GM19035 (cell line): ENCODE data around the gene FAM222B.
"Not testable (repeated sequence)": the region's sequence is repeated elsewhere in the genome, so short reads cannot be mapped to it uniquely, and the experiment has no call there.

Experiments
- ATAC-seq: cut with Tn5 transposase; IDR thresholded peaks from one replicate; pipeline ENCODE4 v1.9.1; 2021; ENCODE audit not compliant: unreplicated experiment

FAM222B gene

DNA sequence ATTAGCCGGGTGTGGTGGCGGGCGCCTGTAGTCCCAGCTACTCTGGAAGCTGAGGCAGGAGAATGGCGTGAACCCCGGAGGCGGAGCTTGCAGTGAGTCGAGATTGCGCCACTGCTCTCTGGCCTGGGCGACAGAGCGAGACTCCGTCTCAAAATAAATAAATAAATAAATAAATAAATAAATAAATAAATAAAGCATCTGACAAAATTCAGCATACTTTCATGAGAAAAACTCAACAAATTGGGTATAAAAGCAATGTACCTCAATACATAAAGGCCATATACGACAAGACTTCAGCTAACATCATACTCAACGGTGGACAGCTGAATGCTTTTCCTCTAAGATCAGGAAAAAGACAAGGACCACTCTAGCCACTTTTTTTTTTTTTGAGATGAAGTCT is 63.0 kb downstream of the FAM222B start:
- ATAC-seq: not testable (repeated sequence)

DNA sequence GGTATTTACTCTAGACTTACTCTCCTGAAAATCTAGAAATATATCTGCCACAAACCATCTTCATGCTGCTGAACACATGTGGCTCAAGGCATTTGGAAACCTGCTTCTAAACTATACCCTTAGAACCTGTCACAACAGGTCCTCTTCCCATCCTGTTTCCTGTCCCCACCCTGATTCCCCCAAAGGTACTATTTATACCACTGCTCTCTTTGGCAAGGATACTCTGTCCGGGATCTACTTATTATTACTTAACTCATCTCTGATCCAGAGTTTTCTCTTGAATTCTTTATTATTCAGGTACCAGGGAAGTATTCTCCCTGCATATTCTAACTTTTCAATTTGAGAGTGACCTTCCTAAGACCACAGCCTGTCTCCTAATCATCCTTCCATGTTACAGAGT is 65.4 kb downstream of the FAM222B start:
- no peak for ATAC-seq

DNA sequence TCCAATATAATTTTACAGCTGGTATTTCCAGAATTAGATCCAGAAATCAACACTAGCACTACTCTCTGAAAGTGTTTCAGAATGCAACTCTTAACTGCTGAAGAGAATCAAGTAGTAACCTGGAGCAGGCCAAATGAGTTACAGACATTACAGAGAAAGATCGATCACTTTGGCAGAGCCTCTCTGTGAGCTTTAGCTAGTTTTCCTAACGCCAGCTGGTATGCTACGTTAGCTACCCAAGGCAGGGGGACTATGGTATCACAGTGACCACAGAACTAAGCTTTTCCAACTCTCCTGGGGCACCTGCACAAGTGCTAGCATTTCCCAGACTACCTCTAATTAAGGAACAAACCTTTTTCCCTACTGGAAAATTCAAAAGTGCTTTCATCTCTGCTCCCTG is 68.4 kb downstream of the FAM222B start:
- ATAC-seq: no peak

DNA sequence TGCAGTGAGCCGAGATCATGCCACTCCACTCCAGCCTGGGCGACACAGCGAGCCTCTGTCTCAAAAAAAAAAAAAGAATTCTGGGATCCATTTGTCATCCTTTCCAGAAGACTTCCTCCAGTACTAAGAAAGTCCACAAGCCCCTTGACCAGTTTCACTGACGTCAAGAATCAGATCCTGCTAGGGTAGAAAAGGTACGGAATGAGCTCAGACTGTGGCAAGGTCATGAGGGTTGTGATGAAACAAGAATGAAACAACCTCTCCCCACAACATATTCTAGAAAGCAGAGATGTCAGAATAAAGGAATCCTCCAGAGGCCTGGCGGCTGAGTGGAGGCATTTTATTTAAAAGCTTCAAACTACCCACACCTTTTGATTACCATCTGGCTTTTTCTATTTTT is 68.9 kb downstream of the FAM222B start:
- no peak for ATAC-seq

DNA sequence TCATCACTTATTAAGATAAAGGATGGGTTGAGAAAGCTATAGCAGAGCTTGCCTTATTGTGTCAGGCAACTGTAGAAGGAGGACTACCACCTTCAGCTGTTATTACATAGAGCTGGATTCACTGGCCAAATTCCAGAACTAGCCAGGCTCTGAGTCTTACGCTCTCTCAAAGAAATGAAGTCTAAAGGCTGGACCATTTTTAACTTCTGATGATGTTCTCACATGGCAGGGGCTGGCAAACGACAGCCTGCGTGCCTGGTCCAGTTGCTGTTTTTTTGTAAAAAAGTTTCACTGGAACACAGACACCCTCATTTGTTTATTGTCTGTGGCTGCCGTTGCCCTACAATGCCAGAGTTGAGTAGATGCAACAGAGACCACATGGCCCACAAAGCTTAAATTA is 77.6 kb downstream of the FAM222B start:
- ATAC-seq: no peak

DNA sequence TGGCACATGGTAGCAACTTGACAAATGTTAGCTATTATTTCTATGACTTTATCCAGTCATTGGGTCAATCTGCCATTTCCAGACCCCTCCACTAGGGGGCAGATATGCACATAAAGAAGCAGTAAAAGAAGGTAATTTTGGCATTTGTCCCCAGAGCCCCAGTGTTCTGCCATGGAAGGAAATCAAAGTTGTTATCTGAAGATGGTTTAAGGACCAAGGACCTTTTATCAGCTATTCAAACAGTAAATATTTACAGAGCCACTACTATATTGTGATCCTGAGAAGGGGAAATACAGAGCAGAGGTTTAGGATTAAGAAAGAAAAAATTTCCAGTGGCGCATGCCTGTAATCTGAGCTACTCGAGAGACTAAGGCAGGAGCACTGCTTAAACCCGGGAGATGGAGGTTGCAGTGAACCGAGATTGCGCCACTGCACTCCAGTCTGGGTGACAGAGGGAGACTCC is 78.8 kb downstream of the FAM222B start:
- ATAC-seq: peak; percentile 37

DNA sequence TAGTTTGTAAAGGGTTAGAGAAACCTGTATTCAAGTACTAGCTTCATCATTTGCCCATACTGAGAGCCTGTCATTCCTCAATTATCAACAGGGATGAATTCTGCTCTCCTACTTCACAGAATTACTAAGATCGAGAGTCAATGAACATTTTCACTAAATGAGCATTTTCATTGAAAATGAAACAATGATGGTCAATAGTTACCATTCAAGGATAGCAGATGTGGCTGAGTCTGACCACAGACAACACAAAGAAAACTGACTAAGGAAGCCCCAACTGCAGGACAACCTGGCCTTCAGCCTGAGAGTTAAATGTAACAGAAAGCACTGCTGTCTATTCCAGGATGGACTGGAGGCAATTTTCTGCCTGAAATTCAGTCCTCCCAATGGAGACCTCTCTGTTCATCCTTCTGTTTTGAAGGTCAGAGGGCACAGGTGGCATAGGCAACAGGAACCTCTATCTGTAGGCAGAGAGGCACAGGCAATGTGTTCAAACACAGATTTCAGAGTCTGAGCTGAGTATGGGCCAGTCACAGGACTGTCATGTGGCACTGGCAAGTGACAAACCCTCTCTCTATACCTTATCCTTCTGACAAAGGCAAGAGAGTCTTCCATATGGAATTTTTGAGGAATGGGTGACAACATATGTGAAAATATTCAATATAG is 79.3 kb downstream of the FAM222B start:
- peak; percentile 55 for ATAC-seq

DNA sequence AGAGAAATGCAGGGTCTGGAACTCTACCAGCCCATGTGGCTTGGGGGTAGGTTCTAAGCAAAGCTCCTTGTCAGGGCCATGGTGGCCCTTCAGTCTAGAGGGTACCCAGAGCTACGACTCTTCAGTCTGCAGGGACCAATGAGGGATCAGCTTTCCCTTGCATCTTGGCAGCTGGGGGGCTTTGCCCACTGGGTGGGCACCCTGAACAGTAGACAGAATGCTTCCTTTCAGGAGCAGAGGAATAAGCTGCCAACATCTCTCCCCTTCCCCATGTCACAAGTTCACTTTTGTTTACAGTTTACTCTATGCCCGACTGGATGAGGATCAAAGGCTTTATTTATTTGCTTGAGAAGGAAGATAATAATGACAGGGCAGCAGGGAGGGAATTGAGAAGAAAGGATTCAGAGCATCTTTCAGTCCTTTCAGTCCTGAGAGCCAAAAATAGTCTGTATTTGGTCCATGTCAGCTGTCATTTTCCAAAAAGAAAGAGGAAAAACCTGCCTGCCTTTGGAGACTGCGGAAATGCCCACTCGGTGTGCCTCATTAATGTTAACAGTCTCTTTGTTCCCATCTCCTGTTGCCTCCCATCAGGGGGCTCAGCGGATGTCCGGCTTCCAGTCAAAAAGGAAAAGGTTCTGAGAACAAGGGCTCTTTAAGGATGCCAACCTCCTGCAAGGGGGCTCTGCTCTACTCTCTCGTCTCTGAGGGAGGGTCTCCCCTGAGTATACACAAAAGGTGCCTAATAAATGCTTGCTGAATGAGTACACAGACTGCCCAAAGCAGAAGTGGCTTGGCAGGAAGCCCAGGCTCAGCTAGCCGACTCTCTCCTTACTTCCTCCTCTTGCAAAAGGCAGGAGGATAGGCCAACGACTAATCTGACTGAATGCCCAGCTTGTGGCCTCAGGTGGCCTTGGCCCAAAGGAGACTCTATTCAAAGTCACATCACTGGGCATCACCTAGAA is 81.7 kb downstream of the FAM222B start:
- no peak for ATAC-seq

DNA sequence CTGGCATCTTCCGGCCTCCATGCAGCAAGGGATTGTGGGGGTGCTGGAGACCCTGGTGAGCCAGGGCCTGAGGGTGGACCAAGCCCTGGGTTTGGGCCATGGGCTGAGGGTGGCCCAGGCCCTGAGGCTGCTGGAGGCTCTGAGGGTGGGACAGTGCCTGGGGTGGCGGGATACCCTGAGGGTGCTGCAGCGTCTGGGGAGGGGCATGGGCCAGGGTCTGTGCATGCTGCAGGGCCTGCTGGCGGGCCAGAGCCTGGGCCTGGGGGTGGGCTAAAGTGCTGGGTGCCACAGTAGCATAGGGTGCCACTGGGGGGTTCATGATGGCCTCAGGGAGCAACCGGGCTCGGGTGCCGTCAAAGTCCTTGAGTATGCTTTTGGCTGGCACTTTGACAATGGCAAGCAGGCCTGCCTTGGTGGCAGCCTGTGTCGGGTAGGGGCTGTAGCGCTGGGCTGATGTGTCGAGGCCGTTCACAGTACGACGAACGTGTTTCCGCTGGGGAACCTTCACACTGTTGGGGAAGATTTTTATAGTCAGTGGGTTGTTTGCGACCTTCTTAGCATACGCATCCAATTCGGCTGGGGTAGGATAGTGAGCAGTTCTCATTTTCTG is 83.2 kb downstream of the FAM222B start:
- ATAC-seq: no peak

DNA sequence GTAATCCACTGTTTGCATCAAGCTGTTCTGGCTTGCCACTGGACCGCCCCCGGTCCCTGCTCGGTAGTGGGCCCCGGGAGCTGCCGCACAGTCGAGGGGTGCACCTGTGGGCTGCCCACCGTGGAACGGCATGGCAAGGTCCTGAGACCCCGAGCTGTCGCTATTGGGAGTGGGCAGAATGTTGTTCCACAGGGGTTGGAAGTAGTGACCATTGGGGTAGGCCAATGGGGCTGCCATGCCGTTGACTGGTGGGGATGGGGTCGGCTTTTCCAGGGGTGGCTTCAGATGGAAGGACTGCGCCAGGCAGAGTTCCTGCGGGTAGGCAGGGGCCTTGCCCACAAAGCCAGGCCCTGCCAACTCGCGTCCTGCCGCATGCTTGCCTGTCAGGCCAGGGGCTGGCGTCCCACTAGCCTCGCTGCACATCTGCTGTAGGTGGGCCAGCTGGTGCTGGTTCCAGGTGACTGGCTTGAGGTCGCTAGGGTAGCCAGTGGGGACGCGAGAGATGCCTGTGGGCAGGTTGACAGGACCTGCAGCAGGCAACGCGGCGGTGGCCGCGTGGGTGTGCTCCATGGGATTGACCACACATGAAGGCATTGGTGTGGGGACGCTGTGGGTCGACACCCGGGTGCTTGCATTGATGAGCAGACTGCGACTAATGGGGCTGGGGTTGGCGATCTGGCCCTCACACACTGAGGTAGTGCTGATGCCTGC is 84.0 kb downstream of the FAM222B start:
- ATAC-seq: no peak

DNA sequence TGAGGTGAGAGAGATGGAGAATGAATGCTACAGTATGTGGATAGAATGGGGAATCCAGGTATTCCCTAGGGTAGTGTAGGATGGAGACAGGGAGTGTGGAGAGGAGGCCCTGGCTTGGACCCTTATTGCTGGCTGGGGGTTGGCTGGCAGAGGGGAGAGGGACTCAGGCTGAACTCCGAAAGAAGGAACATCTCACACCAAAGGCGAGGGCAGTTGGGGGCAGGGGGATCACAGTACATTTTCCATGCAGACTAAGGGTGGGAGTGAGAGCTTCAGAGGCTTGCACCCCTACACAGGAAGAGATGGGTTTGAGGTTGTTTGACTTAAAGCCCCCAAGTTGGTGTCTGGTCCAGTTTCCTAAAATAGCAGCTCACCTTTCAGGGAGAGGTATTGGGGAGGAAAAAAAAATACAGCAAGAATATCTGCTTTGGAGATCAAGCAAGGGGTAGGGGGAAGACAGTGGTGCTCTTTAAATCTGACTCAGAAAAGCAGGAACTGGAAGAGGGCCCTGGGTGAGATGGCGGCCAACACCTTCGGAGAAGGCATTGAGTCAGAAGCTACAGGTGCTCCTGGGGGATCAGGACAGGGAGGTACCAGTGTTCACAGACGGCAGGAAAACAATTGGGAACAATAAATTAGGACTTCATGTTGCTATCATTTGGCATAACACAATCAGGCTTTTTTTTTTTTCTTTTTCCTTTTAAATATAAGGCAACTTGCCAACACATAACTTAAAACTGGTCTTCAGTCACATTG is 86.4 kb downstream of the FAM222B start:
- no peak for ATAC-seq

DNA sequence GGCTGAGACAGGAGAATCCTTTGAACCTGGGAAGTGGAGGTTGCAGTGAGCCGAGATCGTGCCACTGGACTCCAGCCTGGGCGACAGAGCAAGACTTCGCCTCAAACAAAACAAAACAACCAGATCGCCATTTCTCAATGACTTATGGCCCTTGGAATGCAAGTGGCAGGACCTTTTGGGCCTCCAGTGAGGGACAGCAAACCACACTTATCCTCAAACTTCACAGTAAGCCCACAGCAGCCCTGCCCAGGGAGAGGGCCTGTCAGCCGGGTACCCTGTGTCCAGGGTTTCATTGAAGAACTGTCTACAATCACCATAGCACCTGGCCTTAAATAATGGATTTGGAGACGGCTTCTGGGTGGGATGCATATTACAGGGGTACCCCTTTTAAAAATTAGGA is 87.1 kb downstream of the FAM222B start:
- ATAC-seq: no peak

DNA sequence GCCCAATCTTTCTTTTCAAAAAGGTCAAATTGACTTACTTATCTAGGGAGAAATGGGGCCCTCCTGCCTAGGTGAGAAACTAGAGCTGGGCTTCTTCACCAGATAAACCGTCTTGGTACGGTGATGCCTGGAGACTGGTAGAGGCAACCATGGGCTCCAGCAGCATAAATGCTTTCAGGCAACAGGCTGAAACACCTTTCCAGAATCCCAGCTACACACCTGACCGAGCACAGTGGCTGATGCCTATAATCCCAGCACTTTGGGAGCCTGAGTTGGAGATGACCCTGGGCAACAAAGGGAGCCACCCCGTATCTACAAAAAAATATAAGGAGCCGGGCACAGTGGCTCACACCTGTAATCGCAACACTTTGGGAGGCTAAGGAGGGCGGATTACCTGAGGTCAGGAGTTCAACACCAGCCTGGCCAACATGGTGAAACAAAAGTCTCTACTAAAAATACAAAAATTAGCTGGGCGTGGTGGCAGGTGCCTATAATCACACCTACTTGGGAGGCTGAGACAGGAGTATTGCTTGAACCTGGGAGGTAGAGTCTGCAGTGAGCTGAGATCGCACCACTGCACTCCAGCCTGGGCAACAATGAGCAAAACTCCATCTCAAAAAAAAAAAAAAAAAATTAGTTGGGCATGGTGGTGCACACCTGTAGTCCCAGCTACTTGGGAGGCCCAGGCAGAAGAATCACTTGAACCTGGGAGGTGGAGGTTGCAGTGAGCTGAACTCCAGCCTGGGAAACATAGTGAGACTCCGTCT is 90.8 kb downstream of the FAM222B start:
- ATAC-seq: no peak

DNA sequence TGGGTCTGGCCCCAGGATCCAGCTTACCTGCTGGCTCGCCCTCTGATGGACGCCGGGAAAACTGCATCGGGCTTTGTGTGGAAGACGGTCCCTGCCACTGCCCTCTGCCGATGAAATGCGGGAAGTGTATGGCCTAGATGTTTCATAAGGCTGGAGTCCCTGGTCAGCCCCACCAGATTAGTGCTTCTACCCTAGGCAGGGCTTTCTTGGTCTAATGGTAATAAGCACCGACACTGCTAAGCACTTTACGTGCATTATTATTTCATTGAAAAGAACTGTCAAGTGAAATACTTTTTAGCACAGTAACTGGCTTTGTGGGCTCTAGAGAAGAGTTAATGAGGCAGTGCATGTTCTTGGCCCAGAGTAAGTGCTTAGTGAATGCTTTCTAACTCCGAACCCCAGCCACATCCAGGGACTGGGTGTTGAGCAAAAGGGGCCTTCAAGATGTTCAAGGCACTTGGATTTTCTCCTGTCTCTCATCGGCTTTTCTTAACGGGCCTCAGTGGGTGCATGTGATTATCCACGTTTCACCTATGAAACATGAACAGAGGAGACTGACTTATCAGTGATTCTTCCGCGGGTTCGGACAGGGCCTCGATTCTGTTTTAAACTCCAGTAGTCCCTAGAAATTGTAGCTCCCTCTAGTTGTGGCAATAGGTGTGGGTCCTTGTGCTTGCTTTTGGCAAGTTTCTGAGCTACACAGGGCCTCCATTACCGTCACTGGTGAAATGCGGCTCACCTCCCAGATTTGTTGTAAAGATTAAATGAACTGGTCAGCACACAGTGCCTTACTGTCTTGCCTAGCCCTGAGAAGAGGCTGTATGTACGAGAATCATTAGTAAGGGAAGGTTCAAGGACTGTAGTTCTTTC is 92.2 kb downstream of the FAM222B start:
- peak; percentile 72 for ATAC-seq

DNA sequence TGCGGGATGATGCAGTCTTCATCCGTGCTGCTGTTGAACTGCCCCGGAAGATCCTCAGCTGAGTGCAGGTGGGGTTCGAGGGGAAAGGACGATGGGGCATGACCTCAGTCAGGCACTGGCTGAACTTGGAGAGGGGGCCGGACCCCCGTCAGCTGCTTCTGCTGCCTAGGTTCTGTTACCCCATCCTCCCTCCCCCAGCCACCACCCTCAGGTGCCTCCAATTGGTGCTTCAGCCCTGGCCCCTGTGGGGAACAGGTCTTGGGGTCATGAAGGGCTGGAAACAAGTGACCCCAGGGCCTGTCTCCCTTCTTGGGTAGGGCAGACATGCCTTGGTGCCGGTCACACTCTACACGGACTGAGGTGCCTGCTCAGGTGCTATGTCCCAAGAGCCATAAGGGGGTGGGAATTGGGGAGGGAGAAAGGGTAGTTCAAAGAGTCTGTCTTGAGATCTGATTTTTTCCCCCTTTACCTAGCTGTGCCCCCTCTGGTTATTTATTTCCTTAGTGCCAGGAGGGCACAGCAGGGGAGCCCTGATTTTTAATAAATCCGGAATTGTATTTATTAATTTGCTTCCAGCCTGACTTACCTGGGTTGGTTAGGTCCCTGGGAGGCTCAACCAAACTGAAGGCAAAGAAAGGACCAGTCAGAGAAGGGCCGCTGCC is 92.9 kb downstream of the FAM222B start:
- no peak for ATAC-seq

DNA sequence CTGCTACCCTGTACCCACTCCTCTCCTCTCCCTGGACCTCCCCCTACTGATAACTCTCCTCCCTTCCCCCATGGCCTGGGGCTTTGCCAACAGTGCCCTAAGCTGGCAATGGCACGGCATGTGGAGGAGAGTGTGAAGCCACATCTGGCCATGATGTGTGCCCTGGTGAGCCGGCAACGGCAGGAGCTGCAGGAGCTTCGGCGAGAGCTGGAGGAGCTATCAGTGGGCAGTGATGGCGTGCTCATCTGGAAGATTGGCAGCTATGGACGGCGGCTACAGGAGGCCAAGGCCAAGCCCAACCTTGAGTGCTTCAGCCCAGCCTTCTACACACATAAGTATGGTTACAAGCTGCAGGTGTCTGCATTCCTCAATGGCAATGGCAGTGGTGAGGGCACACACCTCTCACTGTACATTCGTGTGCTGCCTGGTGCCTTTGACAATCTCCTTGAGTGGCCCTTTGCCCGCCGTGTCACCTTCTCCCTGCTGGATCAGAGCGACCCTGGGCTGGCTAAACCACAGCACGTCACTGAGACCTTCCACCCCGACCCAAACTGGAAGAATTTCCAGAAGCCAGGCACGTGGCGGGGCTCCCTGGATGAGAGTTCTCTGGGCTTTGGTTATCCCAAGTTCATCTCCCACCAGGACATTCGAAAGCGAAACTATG is 93.6 kb downstream of the FAM222B start:
- no peak for ATAC-seq
